Thoracic aorta (tissue), 2 donors: Measurements from ENCODE around the gene DCBLD1. TPM values are rescaled to one million over a fixed set of nuclear protein-coding genes. Genes with fewer than 3 reads are reported as not detected.

Experiments
- ATAC-seq: fragments of 150-250 bp; one replicate; pipeline ENCODE4 v1.8.0; 2017; ENCODE audit warnings: low read depth; ENCODE audit not compliant: insufficient number of reproducible peaks, low FRiP score
- DNase-seq: peaks from one replicate; pipeline ENCODE4 v3.0.0-alpha.2; 2020; ENCODE audit warnings: low spot score
- H3K27ac ChIP-seq, 2 donors: fragments of 200-600 bp; sonication (generic); 1 replicate in 1 of 2; 2 replicates in 1 of 2; pipeline ENCODE4 v1.5.1; 2016; ENCODE audit warnings: mild to moderate bottlenecking in 2 of 2, moderate library complexity in 2 of 2
- H3K27me3 ChIP-seq: fragments of 200-600 bp; sonication (generic); replicated peaks from 2 replicates; pipeline ENCODE4 v1.6.0; 2016; ENCODE audit warnings: mild to moderate bottlenecking; ENCODE audit not compliant: insufficient read depth
- H3K36me3 ChIP-seq: fragments of 200-600 bp; sonication (generic); one replicate; pipeline ENCODE4 v1.5.1; 2016
- H3K4me1 ChIP-seq, 2 donors: fragments of 200-600 bp; sonication (generic); 1 replicate in 1 of 2; 2 replicates in 1 of 2; pipeline versions ENCODE4 v1.5.1 to v1.6.0; 2016; ENCODE audit warnings: low read depth in 2 of 2, mild to moderate bottlenecking in 1 of 2; ENCODE audit not compliant: control insufficient read depth in 1 of 2
- H3K4me3 ChIP-seq: fragments of 200-600 bp; sonication (generic); 2 replicates; pipeline ENCODE4 v1.5.1; 2016; ENCODE audit warnings: mild to moderate bottlenecking
- H3K9me3 ChIP-seq: fragments of 200-600 bp; sonication (generic); 2 replicates; pipeline ENCODE4 v1.5.1; 2016
- CTCF ChIP-seq: fragments of 200-600 bp; sonication (generic); IDR thresholded peaks from one replicate; pipeline ENCODE4 v1.5.1; 2019; ENCODE audit warnings: antibody characterized with exemption
- total RNA-seq, 2 donors: library from RNA; depleted of rRNA; stranded (reverse); fragments of >200 nt; gene quantifications; one replicate each; pipeline versions ENCODE4 v1.1.0 to v1.2.3, GENCODE V29; 2016

DCBLD1 gene
- total RNA-seq, 2 donors from 2014 or later: 6.4 to 33.2 TPM

DNA sequence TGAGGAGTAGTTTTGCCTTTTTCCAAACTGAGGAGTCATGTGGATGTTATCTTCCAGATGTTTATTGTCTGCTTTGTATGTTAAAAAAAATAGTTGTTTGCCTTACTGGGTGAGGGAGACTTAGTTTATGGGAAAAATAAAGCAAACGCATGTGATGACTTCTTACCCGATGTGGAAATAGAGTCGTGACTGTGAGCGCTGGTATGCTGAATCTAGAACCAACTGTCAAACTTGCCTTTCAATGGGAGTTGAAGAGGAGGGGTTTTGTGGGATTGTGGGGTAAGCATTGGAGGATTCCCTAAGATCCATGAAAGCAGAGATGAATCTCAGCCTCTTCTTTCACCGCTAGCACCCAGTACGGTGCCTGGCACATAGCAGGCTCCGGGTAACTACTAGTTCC lies 5.3 kb downstream of the DCBLD1 start:
- no peak for ATAC-seq
- no peak for TF ChIP-seq CTCF
- no peaks in the 10 kb centered on the region for H3K9me3 ChIP-seq
- DNase-seq: no peak
- H3K4me1 ChIP-seq: peaks cover 11 to 13% of the 10 kb centered on the region in 2 donors
- H3K36me3 ChIP-seq: no peaks in the 10 kb centered on the region
- no peaks in the 10 kb centered on the region for H3K27me3 ChIP-seq
- no peak overlapping the region for H3K4me3 ChIP-seq
- H3K27ac ChIP-seq: no peak overlapping the region

GRCh38 chr6:117489003-117489402 lies 6.5 kb downstream of the DCBLD1 start:
- no peaks in the 10 kb centered on the region for H3K36me3 ChIP-seq
- no peak overlapping the region for H3K27ac ChIP-seq
- TF ChIP-seq CTCF: no peak
- H3K4me3 ChIP-seq: no peak overlapping the region
- peaks cover 9% of the 10 kb centered on the region in 2 donors for H3K4me1 ChIP-seq
- no peak for DNase-seq
- H3K27me3 ChIP-seq: no peaks in the 10 kb centered on the region
- no peak for ATAC-seq
- H3K9me3 ChIP-seq: no peaks in the 10 kb centered on the region

GRCh38 chr6:117491916-117492315 lies 9.4 kb downstream of the DCBLD1 start:
- Histone ChIP-seq H3K36me3 (no peaks in the 10 kb centered on the region), H3K9me3 (no peaks in the 10 kb centered on the region), H3K27ac (no peak overlapping the region), H3K4me3 (no peak overlapping the region), H3K27me3 (no peaks in the 10 kb centered on the region), H3K4me1 (peaks cover 9 to 19% of the 10 kb centered on the region in 2 donors)
- no peak for TF ChIP-seq CTCF
- ATAC-seq: no peak
- DNase-seq: no peak

GRCh38 chr6:117493470-117493869 lies 11.0 kb downstream of the DCBLD1 start:
- ATAC-seq: no peak
- TF ChIP-seq CTCF: no peak
- Histone ChIP-seq H3K4me1 (peaks cover 18 to 33% of the 10 kb centered on the region in 2 donors), H3K36me3 (no peaks in the 10 kb centered on the region), H3K27me3 (no peaks in the 10 kb centered on the region), H3K4me3 (no peak overlapping the region), H3K27ac (no peak overlapping the region), H3K9me3 (no peaks in the 10 kb centered on the region)
- no peak for DNase-seq

GRCh38 chr6:117494283-117494682 lies 11.8 kb downstream of the DCBLD1 start:
- H3K27ac ChIP-seq: no peak overlapping the region
- no peaks in the 10 kb centered on the region for H3K36me3 ChIP-seq
- H3K27me3 ChIP-seq: no peaks in the 10 kb centered on the region
- no peak overlapping the region for H3K4me3 ChIP-seq
- no peak for TF ChIP-seq CTCF
- H3K9me3 ChIP-seq: no peaks in the 10 kb centered on the region
- ATAC-seq: no peak
- peaks cover 20 to 39% of the 10 kb centered on the region in 2 donors for H3K4me1 ChIP-seq
- no peak for DNase-seq
